Daoy (cell line): Measurements from ENCODE around the gene RPL10A. TPM values are rescaled to one million over a fixed set of nuclear protein-coding genes. Genes with fewer than 3 reads are reported as not detected.

Experiments
- DNase-seq: peaks from one replicate; pipeline ENCODE4 v3.0.0-alpha.2; 2015; ENCODE audit warnings: low read depth
- total RNA-seq: library from RNA; depleted of rRNA; stranded (reverse); fragments of >200 nt; shearing (Covaris generic); gene quantifications from 2 replicates; pipeline ENCODE4 v1.2.3, GENCODE V29; 2014

Gene RPL10A
- total RNA-seq, 1 experiment from 2014 or later = 1,576 TPM

DNA sequence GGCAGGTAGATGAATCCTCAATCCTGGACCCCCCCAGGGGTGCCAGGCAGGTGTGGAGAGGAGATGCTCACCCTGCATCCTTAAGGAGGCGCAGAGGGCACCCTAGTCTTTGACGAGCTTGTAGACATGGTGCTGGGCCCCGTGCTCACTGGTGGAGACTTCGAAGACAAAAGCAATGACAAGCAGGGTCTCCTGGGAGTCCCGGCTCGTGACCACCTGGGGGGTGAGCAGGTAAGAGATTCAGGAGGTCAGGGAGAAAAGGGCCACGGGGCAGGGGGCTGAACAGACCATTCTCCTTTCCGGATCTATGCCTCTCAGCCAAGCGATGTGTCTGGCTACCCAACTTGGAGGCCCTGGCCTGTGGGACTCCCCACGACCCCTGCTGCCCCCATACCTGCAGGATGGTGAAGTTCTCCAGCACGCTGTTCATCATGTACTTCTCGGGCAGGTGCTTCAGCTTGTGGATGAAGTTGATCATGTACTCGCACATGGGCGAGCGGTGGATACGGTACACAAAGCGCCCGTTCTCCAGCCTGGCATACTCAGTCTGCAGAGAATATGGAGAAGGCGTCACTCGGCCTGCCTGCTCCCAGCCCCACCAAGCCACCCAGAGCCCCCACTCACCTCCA, 6.9 kb downstream of the RPL10A start:
- DNase-seq = no peak

DNA sequence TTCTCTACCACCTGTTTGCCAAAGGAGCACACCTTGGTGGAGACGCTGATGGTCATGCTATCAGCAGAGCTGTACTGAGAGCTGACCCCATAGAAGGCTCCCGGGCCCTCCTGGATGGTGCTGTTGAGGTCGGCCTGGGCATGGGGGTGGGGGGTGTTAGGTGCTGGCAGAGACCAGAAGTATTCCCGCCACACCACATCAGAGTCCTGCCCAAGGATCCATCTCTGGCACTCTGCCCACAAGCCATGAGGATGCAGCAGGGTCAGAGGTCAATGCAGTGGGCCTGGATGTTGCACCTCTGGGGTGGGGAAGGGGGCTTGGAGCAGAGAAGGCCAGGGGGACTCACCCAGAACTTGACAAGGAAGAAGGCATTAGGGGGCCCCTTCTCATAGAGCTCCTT, 7.4 kb downstream of the RPL10A start:
- DNase-seq = no peak

DNA sequence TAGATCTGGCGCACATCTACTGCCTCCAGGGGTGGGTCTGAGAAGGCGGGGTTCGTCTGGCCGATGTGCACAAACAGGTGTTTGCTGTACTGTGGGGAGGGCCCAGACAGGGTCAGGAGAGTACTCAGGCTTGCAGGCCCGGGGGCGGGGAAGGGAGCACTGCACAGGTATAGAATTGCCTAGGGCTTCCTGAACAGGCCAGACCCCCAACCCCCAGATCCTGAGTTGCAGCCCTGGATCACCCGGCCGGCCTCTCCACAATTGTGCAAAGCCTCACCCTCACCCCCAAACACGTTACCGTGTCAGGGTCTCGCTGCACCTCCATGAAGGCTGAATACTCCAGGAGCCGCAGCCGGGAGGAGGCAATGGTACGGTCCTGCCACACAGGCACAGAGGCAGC, 7.8 kb downstream of the RPL10A start:
- DNase-seq = no peak

DNA sequence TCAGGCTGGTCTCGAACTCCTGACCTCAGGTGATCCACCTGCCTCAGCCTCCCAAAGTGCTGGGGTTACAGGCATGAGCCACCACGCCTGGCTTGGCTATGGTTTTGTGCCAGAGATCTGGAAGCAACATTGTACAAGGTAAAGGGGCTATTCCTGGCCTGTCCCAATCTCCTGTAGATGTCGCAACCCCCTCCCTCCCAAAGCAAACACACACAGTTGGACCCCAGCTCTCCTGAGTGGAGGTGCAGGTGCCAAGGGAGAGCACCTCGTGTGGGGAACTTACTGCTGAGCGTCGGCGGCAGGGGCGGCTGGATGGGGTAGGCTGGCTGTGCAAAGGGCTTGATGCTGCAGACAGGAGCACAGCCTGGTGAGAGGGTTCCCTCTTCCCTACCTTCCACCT, 8.8 kb downstream of the RPL10A start:
- DNase-seq = no peak

DNA sequence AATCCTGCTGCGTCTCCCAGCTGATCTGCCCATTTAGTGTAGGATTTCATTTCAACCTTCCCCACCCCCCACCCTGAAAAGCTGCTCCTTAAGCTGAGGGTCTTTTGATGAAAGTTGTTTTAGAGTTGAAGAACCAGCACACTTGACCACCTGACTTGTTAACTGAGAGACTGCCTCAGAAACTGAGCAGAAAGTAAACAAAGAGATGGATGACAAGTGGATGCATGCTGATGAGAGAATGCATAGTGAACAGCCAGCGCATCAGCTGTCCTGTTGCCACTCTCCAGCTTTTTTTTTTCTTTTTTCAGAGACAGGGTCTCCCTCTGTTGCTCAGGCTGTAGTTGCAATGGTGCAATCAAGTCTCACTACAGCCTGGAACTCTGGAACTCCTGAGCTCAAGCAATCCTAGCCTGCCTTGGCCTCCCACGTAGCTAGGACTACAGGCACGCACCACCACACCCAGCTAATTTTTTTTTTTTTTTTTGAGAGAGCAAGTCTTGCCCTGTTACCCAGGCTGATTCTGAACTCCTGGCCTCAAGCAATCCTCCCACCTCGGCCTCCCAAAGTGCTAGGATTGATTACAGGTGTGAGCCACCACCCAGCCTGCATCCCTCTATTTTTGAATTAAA, 9.5 kb downstream of the RPL10A start:
- no peak for DNase-seq

DNA sequence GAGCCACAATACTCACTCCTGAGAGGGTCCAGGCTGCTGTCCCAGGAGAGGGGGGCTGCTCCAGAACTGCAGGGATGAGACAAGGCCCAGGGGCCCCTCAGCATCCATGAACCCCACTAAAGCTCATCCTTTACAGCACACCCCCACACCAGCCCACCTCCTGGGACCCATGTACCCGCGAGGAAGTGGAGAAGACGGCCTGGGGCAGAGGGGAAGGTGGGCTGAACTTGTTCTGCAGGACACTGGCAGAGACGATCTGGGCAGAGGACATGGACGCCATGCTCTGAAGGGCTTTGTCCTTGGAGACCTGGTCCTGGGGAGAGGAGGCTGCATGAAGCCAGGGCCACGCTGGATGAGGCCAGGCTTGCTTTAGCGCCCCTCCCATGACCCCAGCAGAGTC, 10.1 kb downstream of the RPL10A start:
- DNase-seq = no peak

DNA sequence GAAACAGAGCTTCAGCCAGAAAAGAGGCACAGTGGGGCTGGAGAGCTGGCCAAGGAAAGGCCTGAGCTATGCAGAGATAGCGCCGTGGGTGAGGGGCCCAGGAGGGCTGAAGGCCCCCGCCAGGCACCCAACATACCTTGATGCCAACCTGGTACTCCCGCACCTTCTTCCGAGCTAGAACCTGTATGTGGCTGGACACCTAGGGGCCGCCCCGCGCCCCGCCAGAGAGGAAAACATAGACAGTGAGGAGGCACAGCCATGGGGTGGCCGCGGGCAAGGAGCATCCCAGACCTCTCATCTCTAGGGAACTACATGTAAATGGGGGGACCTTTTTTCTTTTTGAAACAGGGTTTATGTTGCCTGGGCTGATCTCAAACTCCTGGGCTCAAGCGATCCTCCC, 12.0 kb downstream of the RPL10A start:
- no peak for DNase-seq

DNA sequence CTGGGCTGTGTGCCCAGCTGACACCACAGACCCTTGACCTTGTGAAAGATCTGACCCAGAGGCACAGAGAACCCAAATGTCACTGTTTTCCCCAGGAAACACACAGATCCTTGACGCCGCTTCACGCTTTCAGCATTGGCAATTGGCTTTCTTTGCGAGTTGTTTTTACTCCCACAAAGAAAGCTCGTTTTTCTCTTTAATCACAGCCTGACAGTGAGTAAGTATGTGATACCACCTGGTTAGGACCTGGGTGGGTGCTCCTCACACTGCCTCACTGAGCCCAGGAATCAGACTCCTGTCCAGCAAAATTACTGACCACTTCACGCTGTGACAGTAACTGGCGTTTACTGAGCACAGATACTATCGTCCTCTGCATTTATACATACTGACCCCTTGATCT, 13.0 kb downstream of the RPL10A start:
- no peak for DNase-seq

DNA sequence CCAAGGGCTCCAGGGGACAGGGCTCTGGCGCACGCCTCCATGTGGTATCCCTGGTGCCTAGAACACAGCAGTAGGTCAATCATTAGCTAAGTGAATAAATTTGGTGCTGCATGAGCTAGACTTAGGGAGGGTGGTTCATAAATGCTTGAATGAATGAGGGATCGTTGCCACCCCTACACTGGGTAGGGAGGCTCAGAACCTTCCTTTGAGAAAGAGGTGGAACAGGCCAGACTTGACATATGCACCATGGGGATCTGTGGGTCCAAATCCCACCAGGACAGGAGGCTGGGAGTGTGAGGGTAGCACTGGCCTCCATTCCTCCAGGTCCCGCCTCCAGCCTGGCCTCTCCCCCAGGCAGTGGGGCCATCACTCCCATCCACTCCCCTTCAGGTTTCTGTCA, 14.9 kb downstream of the RPL10A start:
- no peak for DNase-seq

DNA sequence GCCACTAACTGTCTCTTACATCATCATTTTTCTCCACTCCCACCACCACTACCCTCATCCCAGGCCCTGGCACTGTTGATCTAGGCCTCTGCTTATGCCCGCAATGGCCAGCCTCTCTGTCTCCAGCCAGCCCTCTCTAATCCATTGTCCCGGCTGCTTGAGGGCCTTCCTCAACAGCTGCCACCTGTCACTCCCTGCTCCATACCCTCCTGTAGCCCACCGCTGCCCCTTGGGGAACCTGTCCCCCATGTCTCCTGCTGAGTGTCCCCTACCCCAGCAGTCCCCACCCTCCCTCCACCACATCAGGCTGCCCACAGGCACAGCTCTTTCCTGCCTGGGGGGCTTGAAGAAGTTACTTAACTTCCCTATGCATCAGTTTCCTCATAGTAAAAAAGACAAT, 15.3 kb downstream of the RPL10A start:
- no peak for DNase-seq

DNA sequence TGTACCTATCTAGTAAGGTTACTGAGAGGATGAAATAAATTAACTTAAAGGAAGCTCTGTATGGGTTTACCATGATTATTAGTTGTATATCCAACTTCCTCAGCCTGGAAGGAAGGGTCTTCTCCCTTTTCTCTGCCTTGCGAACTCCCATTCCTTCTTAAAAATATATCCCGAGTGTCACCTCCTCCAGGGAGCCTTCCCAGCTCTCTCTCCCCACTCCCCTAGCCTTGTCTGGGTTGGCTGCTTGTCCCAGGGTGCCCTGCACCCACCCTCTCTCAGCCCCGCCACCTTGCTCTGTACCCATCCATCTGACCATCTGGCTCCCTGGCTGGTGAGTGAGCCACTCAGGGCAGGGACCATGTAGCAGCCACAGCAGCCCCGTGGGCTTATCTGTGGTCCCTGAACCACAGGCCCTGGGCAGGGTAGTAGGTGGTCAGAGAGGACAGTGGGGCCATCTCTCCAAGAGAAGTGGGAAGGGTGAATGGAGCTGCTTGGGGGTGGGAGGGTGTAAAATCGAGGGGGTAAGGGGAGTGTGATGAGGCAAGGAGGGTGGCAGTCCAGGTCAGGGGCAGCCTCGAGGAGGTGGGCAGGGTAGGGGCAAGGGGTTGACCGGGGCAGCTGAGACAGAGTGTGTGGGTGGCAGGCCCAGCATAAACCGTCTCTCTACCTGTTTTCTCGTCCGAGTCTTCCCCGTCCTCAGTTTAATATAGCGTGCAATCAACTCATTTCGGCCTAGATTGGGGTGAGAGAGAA, 15.9 kb downstream of the RPL10A start:
- no peak for DNase-seq

DNA sequence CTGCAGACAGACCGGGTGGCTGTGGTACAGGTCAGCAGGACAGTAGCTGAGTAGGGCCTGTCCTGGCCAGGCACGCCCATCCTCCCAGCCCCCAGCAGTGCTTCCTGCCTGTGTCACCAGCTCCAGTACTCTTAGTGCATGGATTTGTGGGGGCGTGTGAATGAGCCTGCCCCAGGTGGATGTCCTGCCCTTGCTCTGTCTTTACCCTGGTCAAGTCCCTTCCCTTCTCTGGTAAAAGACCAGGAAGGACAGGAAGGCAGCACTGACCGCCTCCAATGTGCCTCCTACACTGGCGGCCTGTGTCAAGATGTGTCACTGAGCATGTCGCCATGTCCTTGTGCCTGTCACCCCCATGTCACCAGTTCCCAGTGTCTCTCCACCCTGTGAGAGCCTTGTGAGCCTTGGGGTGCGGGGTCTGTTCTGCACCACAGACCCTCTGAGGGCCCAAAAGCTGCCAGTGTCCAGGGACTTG, 16.8 kb downstream of the RPL10A start:
- peak; percentile 71 for DNase-seq

DNA sequence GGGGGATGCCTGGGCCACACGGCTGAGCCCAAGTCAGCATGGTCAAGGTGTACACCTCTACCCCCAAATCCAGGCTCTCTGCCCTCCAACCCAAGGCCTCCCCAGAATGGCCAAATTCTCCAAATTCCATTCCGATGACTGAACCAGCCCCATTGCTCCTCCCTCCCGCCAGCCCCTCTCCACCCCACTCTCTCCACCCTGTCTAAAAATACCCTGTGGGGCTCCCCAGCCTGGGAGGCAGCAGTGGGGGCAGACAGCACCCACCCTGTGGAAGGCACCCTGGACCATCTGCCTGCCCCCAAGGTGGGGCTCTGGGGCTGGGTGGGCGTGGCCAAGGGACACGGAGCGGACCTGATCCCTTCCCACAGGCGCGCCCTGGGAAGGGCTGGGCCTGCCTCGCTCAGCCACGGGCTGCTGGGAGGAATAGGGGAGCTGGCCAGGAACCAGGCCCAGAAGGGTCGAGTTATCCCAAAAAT, 17.2 kb downstream of the RPL10A start:
- DNase-seq = peak; percentile 53

DNA sequence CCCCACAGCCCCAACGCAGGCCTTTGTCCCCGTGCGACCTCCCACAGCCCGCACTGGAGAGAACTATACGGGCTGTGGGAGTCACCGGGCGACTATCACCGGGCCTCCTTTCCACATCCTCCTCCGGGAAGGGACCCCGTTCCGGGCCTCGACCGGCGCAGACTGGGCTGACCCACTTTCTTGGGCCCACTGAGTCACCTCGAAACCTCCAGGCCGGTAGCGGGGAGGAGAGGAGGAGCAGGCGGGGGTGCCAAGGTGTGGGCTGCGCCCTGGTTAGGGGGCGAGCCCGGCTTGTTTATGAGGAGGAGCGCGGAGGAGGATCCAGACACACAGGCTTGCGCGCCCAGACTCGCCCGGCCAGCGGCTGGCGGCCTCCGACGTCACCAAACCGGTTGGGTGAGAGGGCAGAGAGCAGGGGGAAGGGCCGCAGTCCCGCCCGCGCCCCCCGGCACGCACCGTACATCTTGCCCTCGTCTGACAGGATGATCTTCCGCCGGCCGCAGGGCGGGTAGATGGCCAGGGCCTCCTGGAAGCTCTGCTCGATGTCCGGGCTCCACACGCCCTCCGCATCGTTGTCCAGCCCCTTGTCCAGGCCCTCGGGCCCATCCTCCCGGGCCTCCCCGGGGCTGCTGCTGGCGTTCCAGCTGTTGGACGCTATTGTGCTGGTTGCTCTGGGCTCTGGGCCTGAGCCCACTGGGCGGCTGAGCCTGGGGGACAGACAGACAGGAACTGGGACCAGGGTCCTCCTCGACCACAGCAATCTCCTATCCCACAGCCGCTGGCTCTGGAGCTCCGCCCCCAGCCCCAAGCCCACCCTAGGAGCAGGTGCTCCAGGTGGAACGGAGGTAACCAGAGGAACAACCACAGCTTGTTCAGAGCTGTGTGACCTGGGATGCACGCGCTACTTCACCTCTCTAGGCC, 18.1 kb downstream of the RPL10A start:
- DNase-seq = no peak

DNA sequence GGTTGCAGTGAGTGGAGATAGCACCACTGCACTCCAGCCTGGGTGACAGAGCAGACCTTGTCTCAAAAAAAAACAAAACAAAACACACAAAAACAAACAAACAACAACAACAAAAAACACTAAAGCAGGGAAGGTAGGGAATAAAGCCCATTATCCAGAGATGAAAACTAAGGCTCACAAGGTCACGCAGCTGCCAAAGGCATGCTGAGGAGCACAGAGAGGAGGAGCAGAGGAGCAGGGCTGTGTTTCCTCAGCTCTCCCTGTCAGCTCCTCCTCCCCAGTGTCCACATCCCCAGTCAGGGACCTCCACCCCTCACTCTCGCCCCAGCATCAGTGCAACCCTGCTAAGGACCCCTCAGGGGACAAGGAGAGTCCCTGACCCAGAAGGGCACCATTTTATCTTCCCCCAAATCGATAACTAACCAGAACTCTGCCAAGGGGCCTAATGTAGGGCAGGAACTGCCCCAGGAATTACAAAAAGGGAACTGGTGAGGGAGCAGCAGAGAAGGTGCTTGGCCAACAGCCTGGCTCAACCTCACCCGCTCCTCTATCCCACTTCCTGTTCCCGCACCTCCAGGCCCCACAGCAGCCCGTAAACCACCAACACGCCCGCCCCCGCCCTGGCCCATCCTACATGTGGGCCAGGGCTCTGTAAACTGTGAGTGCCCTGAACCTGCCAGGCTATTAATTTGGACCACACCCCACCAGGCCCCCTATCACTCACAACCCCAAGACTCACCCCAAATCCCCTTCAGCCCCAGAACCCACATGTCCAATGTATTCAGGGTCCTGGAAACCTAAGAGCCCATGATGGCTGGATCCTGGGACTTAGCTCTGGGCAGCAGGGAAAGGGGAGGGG, 19.7 kb downstream of the RPL10A start:
- peak; percentile 67 for DNase-seq

DNA sequence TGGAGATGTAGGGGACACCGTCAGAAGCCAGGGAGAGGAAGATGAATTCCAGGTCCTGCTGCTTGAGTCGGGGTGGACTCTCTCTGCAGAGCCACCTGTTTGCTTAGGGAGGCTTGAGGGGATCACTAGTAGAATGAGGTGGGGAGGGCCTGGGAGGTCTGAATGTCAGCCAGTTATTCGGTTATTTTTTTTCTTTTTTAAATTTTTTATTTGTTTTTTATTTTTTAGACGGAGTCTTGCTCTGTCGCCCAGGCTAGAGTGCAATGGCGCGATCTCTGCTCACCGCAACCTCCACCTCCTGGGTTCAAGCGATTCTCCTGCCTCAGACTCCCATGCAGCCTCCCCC, 20.3 kb downstream of the RPL10A start:
- no peak for DNase-seq

DNA sequence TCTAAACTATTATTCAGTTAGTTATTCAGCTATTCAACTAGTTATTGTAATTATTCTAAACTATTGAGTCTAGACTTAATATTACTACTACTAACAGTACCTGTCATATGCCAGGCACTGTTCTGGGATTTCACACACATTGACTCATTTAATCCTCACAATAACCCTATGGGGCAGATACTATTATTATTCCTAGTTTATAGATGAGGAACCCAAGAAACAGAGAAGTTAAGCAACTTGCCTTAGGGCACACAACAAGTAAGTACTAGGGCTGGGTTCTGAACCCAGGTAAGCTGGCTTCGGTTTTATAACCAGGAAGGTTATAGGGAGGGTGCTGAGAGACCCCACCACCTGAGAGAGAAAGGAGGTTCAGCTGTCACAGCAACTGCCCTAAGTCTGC, 20.9 kb downstream of the RPL10A start:
- DNase-seq = no peak

DNA sequence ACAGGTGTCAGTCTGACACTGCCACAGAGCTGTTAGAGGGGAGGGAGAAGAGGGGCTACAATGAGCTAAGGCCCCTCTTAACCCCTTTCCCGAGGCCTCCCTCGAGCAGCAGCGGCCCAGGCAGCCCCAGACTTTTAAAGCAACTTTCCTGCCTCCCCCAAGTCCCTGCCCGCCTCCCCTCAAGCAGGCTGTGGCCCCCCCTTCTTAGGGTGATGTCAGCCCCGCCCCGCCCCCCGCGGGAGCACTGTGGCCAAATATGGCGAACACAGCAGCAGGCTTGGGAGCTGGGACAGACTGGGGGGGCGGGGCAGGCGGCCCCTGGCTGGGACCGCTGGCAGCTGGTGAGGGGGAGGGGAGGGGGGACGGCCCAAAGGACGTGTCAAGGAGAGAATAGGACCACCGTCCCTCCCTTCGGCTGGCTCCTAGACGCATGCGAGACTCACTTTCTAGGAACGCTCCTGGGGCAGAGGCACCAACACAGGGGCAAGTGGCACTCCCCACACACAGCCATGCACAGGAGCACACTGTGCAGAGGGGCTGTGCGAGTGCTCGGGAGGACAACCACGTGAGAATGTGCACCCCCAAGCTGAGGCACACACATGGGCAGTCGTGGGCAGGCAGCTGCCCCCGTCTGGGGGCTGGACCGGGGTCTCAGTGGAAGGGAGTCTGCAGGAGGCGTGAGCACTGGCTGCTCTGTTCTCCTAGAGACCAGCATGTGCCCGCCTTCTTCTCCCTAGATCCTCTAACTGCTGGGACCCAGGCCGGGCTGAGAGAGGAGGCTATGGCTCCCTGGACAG, 22.0 kb downstream of the RPL10A start:
- DNase-seq = peak; percentile 42

DNA sequence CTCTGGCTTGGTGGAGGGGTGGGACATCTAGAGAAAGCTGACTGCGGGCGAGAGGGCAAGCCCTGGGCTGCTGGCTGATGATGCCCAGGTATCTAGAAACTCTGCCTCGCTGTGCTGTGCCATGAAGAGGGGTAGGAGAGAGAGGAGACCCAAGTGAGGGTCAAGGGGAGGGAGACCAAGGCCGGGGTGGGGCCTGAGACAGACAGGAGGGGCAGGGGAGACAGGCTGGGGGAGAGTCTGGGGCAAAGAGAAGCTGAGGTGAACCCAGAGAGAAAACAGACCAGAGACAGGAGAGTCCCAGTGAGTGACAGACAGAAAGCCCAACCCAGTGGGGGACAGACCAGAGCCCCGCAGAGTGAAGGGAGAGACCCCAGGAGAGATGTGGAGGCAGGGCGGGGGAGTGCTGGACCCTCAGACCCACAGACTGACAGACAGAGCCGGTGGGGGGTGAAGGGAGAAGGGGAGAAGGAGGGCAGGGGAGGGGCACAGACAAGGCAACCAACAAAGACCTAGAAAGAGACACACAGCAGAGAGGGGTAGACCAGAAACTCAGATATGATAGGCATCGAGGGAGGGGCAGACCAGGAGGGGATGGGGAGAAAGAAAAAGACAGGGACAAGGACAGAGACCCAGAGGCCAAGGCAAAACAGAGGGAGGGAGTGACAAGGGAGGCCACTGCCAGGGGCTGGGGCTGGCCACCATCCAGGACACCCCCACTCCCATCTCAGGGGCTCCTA, 22.8 kb downstream of the RPL10A start:
- DNase-seq = no peak
